Hepatocyte (in vitro differentiated cells): Measurements from ENCODE around the gene DEFB132.

Experiments used
- EZH2 ChIP-seq: fragments of 200-600 bp; sonication (generic); IDR thresholded peaks from 2 replicates; pipeline ENCODE4 v1.6.1; 2016; ENCODE audit warnings: antibody characterized with exemption, mild to moderate bottlenecking, borderline replicate concordance
- EZH2phosphoT487 ChIP-seq: fragments of 200-600 bp; sonication (generic); IDR thresholded peaks from one replicate; pipeline ENCODE4 v1.6.1; 2018; ENCODE audit warnings: antibody characterized with exemption, mild to moderate bottlenecking, low read depth, moderate library complexity; ENCODE audit not compliant: unreplicated experiment, severe bottlenecking

- TF ChIP-seq EZH2: no peak
- no peak for TF ChIP-seq EZH2phosphoT487
These were observed 2.5 kb downstream of the DEFB132 start for GRCh38 chr20:259981-260380.
